ACC112 (cell line): ENCODE measurements around the gene PMEL.
A peak's percentile ranks its signal among the peaks of the same experiment; 100 is the strongest.
"Not testable (repeated sequence)": the region's sequence is repeated elsewhere in the genome, so short reads cannot be mapped to it uniquely, and the experiment has no call there.

Experiments
- H2AFZ ChIP-seq: fragments of 200-600 bp; sonication (generic); one replicate; pipeline ENCODE4 v1.6.0; 2017; ENCODE audit warnings: antibody characterized with exemption, low read length; ENCODE audit not compliant: unreplicated experiment
- H3K27ac ChIP-seq: fragments of 200-600 bp; sonication (generic); 2 replicates; pipeline ENCODE4 v1.5.1; 2014; ENCODE audit warnings: low read depth, mild to moderate bottlenecking, antibody characterized with exemption, low read length, moderate library complexity
- H3K27me3 ChIP-seq: fragments of 200-600 bp; sonication (generic); 2 replicates; pipeline ENCODE4 v1.6.1; 2014; ENCODE audit warnings: mild to moderate bottlenecking, antibody characterized with exemption, low read length, moderate library complexity, mixed read lengths; ENCODE audit not compliant: insufficient read depth
- H3K36me3 ChIP-seq: fragments of 200-600 bp; sonication (generic); 2 replicates; pipeline ENCODE4 v1.6.1; 2016; ENCODE audit warnings: mild to moderate bottlenecking, antibody characterized with exemption, low read length, moderate library complexity, mixed read lengths; ENCODE audit not compliant: insufficient read depth
- H3K4me1 ChIP-seq: fragments of 200-600 bp; sonication (generic); one replicate; pipeline ENCODE4 v1.6.1; 2016; ENCODE audit warnings: low read length, mixed read lengths; ENCODE audit not compliant: insufficient read depth, unreplicated experiment, control insufficient read depth
- H3K4me3 ChIP-seq: fragments of 200-600 bp; sonication (generic); 2 replicates; pipeline ENCODE4 v1.5.1; 2014; ENCODE audit warnings: mild to moderate bottlenecking, low read depth, low read length
- H3K79me2 ChIP-seq: fragments of 200-600 bp; sonication (generic); one replicate; pipeline ENCODE4 v1.6.0; 2016; ENCODE audit warnings: low read length; ENCODE audit not compliant: control insufficient read depth, unreplicated experiment, insufficient read depth

The PMEL gene

GRCh38 chr12:55931780-55932550, 33.9 kb downstream of the PMEL start:
- Histone ChIP-seq H3K36me3 (peaks cover 3% of the 10 kb centered on the region; the same call in 1 of the 2 replicates), H3K4me3 (peak overlapping the region; percentile 93), H3K27me3 (no peaks in the 10 kb centered on the region), H2AFZ (peak overlapping the region; percentile 79), H3K79me2 (peaks cover 26% of the 10 kb centered on the region), H3K4me1 (peaks cover 49% of the 10 kb centered on the region), H3K27ac (peak overlapping the region; percentile 65)

- Histone ChIP-seq H3K27me3 (no peaks in the 10 kb centered on the region), H3K79me2 (peaks cover 29% of the 10 kb centered on the region), H3K27ac (peak overlapping the region; percentile 65), H3K36me3 (peaks cover 3% of the 10 kb centered on the region; the same call in 1 of the 2 replicates), H3K4me3 (peak overlapping the region; percentile 93), H2AFZ (peak overlapping the region; percentile 79), H3K4me1 (peaks cover 49% of the 10 kb centered on the region)
Observed at GRCh38 chr12:55931317-55931779, 34.5 kb downstream of the PMEL start.

- H3K4me1 ChIP-seq, result peaks cover 50% of the 10 kb centered on the region
- no peaks in the 10 kb centered on the region for H3K27me3 ChIP-seq
- peaks cover 3% of the 10 kb centered on the region; the same call in 1 of the 2 replicates for H3K36me3 ChIP-seq
- peak within 1 kb of the TSS; percentile 65 for H3K27ac ChIP-seq
- peak within 1 kb of the TSS; percentile 93 for H3K4me3 ChIP-seq
- H2AFZ ChIP-seq, result peak within 1 kb of the TSS; percentile 79
- H3K79me2 ChIP-seq, result peaks cover 34% of the 10 kb centered on the region
Observed at GRCh38 chr12:55930771-55931316, 35.0 kb downstream of the PMEL start, which contains the start of gene DGKA. Gene DGKA (plus strand): TSS chr12:55931162. CDS start chr12:55936504, 5,342 bp downstream.

GRCh38 chr12:55929306-55929791, 36.5 kb downstream of the PMEL start:
- H3K27ac ChIP-seq, result peak overlapping the region; percentile 6; the same call in 1 of the 2 replicates
- no peak overlapping the region for H2AFZ ChIP-seq
- no peak overlapping the region for H3K4me3 ChIP-seq

GRCh38 chr12:55927588-55928502, 38.0 kb downstream of the PMEL start, which contains the start of gene PYM1:
Gene PYM1 (minus strand): TSS chr12:55927894. CDS start chr12:55927761, 133 bp downstream.
- peaks cover 37% of the 10 kb centered on the region for H3K4me1 ChIP-seq
- peak within 1 kb of the TSS; percentile 96 for H3K4me3 ChIP-seq
- H3K79me2 ChIP-seq, result peaks cover 47% of the 10 kb centered on the region
- peak within 1 kb of the TSS; percentile 88 for H2AFZ ChIP-seq
- no peaks in the 10 kb centered on the region for H3K27me3 ChIP-seq
- peak within 1 kb of the TSS; percentile 90 for H3K27ac ChIP-seq
- H3K36me3 ChIP-seq, result no peaks in the 10 kb centered on the region

More at GRCh38 chr12:55929306-55929791, 36.5 kb downstream of the PMEL start:
- Histone ChIP-seq H3K36me3 (peaks cover 3% of the 10 kb centered on the region; the same call in 1 of the 2 replicates), H3K79me2 (peaks cover 48% of the 10 kb centered on the region), H3K27me3 (no peaks in the 10 kb centered on the region), H3K4me1 (peaks cover 52% of the 10 kb centered on the region)

- Histone ChIP-seq H3K79me2 (peaks cover 48% of the 10 kb centered on the region), H3K36me3 (no peaks in the 10 kb centered on the region), H3K27me3 (no peaks in the 10 kb centered on the region), H3K27ac (peak overlapping the region; percentile 90), H3K4me1 (peaks cover 42% of the 10 kb centered on the region), H3K4me3 (peak overlapping the region; percentile 96), H2AFZ (peak overlapping the region; percentile 88)
Observed at GRCh38 chr12:55926738-55927587, 38.9 kb downstream of the PMEL start.

GRCh38 chr12:55925870-55926737, 39.7 kb downstream of the PMEL start:
- Histone ChIP-seq H3K4me3 (peak overlapping the region; percentile 96), H3K36me3 (no peaks in the 10 kb centered on the region), H2AFZ (peak overlapping the region; percentile 7), H3K27me3 (no peaks in the 10 kb centered on the region), H3K4me1 (peaks cover 40% of the 10 kb centered on the region), H3K27ac (peak overlapping the region; percentile 90), H3K79me2 (peaks cover 51% of the 10 kb centered on the region)

- H2AFZ ChIP-seq, result no peak overlapping the region
- H3K4me3 ChIP-seq, result peak overlapping the region; percentile 96
- no peaks in the 10 kb centered on the region for H3K27me3 ChIP-seq
- peaks cover 33% of the 10 kb centered on the region for H3K4me1 ChIP-seq
- H3K36me3 ChIP-seq, result no peaks in the 10 kb centered on the region
- H3K27ac ChIP-seq, result peak overlapping the region; percentile 90
- H3K79me2 ChIP-seq, result peaks cover 55% of the 10 kb centered on the region
Observed at GRCh38 chr12:55925371-55925770, 40.5 kb downstream of the PMEL start.

GRCh38 chr12:55923648-55924047, 42.2 kb downstream of the PMEL start:
- H3K27ac ChIP-seq, H2AFZ ChIP-seq, H3K4me3 ChIP-seq, H3K36me3 ChIP-seq, H3K27me3 ChIP-seq: not testable (repeated sequence)
- Histone ChIP-seq H3K79me2 (peaks cover 62% of the 10 kb centered on the region), H3K4me1 (peaks cover 31% of the 10 kb centered on the region)
